GM19025 (cell line): ENCODE measurements around the gene TMEM26.

Source experiments
- ATAC-seq: cut with Tn5 transposase; IDR thresholded peaks from one replicate; pipeline ENCODE4 v1.9.1; 2021; ENCODE audit warnings: mild to moderate bottlenecking, low read depth, moderate library complexity; ENCODE audit not compliant: unreplicated experiment

The TMEM26 gene

DNA sequence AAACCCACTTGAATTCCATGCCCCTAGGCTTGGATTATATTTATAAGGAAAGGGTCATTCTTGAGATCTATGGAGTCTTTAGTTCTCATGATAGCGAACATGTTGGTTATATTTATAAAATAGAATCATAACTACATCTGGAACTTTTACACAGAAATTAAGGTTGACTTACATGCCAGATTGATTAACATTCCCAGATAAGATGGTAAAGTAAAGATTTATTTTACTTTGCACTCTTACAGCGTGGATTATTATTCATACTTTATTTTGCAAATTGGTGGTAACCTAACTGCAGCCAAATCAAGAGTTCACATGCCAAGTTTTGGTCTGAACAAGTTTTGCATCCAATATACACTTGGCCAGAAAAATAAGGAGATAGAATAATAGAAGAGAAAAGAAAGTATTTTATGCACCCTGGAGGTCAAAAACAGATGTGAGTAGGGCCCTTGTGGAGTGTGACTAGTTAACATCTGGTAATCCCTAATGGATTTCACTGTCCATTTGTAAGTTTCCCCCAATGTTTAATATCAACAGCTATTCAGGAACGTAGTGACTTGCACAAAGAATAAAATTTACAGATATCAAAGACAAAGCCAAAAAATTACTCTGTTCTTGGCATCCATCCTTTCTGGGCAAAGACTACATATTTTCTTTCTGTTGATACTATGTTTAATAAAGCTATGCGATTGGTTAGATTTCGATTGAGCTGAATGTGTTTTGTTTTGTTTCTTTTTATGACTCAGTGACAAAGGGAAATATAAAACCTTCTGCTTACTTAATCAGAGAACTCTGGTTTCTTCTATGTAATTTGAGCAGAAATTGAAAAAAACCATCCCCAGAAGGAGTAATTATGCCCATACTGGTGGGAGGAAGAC is 10.1 kb upstream of the TMEM26 start:
- no peak for ATAC-seq

- no peak for ATAC-seq
These were observed 7.7 kb upstream of the TMEM26 start for GRCh38 chr10:61460835-61461234.

DNA sequence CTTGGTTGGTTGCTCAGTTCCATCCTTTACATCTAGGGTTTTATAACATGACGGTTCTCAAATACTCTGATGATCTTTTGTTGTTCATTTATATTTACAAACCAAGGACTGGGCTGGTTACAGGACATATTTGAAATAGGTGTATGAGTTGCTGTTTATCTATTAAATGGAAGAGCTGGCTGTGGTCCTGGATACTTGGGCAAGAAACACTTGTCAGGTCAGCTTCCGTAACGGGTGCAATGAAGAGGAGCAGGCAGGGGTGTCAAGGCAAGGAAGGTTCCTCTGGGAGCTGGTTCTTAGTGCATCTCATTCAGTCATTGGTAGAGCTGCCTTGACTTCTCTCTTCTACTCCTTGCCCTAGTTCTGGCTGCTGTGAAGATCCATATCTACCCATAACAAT is 4.8 kb upstream of the TMEM26 start:
- ATAC-seq, result no peak

DNA sequence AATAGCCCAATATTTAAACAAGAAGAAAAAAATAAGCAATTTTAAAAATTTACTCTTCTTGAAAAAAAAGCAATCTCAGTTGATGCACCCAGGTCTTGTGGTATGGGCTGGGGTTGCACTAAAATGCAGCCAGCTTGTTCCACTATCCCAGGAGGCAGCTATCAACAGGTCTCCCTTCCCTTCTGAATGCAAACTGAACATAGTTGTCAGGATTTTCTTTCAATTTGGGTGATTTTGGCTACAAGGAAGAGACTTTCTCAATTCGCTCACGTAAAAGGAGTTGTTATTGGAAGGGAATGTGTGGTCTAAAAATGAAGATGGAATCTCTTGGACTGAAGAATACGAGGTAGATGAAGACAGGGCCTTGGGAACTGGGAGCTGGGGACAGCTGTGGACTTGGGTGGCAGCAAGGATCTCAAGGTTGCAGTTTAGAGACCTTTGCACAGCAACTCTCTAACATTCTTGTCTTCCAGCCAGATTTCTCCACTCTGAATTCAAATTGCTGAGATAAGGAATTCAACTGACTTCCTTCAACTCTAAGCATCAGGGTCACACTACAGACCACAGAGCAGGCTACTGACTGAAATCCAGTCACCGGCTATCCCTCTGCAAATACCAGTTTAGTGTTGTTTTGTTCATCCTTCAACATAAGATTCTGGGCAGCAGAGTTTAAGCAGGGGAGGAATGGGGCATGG is 3.1 kb upstream of the TMEM26 start:
- no peak for ATAC-seq

GRCh38 chr10:61455656-61456055 is 2.5 kb upstream of the TMEM26 start:
- ATAC-seq, result no peak

DNA sequence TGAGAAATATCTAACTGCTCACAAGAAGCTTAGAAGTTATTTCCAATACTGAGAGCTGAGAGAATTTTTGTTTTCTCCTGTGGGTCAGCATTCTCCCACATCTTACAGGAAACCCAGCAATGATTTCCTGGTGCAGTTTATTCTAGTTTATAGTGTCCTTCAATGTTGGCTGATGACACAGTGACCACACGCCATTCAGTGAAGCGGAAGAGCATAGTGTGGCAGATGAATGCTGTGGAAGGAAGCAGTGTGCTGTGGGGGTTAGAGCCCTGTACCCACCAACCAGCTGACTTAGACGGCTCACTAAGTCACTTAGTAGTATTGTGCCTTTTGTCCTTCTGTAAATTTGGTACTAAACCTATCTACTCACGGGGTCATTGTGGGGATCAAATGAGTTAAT is 1.4 kb upstream of the TMEM26 start:
- ATAC-seq, result no peak

- no peak for ATAC-seq
These were observed 980 bp downstream of the TMEM26 start for GRCh38 chr10:61452151-61452651.

DNA sequence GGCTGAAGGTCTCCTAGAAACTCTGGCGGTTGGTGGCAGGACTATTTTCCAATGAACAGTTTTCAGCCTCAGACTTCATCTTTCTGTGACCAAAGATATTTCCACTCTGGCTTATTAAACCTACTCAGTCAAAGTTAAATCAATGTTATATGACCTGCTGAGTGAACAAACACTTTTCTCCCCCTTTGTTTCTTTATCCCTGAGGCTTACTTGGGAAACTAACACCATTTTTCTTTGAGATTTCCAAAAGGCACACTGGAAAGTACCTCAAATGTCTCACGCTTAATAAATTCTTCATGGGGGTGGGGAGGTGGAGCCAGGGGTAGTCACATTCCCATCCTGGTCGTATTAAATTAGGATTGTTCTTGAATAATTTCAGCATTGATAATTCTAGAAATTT is 1.8 kb downstream of the TMEM26 start:
- ATAC-seq, result no peak

DNA sequence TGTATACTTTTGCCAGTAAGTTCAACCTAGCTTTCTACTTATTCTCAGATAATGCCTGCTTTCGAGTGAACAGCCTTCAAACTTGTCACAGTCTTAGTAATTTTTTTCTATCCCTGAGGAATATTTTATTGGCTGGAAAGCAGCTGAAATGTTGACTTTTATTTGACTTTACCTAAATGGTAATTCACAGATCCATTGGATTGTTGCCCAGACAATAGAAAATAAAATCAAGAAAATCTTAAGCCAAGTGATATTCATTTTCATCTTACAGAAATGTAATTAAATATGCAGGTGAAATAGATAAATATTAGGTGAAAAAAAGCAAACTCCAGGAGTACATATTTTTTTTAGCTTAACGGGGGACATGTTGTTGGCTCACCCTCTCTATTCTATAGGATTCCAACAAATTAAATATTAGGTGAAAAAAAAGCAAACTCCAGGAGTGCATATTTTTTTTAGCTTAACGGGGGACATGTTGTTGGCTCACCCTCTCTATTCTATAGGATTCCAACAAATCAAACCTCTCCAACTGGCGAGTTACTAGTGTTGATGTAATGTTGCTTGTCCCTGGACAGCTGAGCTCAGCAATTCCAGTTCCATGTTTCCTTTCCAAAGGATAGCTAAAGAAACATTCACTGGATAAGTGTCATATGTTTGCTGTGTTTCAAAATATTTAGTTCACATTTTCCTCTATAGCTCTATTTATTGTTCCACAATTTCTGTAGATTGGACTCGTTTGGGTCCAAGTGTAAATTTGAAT is 4.2 kb downstream of the TMEM26 start:
- ATAC-seq, result no peak

GRCh38 chr10:61448091-61448490 is 5.1 kb downstream of the TMEM26 start:
- no peak for ATAC-seq

DNA sequence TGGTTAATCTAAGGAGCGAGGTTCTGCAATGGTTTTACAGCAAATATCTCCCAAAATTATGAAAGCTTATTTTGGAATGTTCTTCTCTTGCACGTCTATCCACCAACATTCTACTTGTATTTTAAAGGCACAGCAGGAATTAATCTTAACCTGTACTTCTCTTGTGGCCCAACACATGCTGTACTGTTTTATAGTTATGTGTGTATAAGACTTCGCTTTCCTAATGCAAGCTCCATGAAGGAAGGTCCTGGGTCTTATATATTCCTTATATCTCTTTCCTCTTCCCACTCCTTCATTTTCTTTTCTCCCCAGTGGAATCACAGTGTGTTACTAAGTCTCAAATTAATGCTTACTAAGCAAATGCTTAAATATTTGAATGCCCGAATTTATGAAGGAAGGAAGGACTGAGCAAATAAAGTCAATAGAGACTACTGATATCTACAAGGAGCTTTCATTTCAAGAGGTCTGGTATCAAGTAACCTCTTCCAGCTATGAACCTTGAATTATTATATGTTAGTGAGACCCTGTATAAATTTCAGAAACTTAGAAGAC is 14.0 kb downstream of the TMEM26 start:
- no peak for ATAC-seq

- no peak for ATAC-seq
These were observed 14.8 kb downstream of the TMEM26 start for GRCh38 chr10:61438141-61438988.

- ATAC-seq, result no peak
These were observed 30.0 kb downstream of the TMEM26 start for GRCh38 chr10:61423178-61423577.

- ATAC-seq, result no peak
These were observed 35.5 kb downstream of the TMEM26 start for GRCh38 chr10:61417661-61418060.

DNA sequence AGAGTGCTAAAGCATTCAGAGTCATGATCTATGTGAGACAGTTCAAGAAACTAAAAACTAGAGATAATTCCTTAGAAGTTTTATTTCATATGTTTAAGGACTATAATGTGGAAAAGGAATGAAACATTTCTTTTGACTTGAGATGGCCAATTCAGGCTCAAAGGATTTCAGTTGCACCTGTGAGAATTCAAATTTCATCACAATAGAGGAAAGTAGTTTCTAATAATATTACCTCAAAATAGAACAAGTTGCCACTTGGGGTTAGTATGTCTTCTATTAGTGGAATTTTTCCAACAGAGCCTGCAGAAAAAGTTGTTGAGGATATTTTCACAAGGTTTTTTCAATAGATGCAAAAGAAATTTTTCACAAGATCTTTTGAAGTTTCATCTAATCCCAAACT is 37.4 kb downstream of the TMEM26 start:
- ATAC-seq, result no peak

DNA sequence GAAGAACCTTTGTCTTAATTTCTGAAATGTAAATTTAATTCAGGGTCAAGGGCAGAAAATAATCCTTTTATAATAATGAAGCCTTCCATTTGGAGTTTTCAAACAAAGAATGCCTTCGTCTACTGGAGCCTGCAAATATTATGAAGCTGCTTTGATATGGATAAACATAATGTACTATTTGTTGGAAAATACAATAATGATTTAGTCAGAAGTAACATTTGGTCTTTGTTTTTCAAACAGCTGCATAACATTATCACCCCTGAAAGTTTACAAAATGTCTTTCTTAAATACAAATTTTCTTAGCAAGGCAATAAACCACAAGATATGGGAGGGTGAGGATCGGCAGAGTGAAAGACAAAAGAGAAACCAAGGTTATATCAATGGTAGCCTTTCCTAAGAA is 41.5 kb downstream of the TMEM26 start:
- ATAC-seq, result no peak

DNA sequence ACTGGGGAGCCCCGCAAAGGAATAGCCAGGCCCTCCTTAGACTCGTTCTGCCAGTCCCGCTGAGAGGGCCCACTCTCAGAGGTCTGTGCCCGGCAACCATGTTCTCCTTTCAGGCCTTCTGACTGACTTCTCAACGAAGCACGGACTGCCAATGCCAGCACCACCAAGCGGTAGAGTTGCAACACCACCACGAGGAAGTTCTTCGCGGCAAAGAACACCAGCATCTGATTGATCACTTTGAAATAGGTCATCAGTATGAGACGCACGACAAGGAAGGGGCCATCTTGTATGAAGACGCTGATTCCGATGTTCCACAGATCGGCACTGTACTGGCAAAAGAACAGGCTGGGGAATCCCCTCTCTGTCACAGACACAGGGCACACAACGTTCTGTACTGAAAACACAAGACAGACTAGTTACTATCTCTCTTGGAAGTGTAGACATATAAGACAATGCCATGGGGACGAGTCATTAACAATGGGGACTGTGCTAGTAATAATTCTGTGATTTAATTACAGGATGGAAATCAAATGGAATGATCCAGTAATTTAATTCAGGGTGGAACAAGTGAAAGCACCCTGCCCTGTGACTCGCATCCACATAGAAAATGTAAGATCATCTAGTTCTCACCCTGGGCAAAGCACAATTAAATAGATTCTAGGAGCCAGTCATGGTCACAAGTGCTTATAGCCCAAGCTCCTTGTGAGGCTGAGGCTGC is 42.7 kb downstream of the TMEM26 start:
- ATAC-seq, result no peak

DNA sequence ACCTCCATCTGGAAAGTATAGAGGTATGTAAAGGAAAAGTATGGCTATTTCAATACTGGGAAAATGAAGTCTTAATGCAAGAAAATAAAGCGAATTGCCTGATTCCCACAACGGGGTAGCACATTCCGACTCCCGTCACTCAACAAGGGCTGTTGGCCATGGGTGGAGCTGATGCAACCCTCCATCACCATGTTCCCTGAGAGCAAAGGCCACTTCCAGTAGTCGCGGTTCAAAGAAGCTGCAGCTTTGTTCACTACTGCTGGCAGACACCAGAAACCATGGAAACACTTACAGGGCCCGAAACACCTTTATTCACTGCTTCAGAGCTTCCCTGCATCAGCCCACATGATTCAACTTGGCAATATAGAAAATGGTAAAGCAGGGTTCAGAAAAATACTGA is 44.0 kb downstream of the TMEM26 start:
- no peak for ATAC-seq

DNA sequence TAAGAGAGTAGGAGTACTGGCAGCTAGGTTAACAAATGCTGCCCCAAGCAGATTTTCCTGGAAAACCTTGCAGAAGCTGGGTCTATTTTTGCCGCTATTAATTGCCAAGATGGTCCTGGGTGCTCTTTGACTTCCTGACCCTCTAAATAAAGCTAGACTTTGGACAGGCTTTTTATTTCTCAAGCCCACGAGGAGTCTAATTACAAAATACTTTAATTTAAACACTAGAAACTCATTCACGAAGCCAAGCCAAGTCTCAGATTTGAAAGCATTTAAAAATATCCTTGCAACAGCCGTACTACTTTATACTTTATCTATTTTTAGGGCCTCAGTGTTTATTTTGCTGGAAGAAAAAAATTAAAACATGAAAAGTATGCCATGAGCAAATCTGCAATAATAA is 45.1 kb downstream of the TMEM26 start:
- ATAC-seq, result no peak
